Cardiac septum (tissue), 1 donor: ENCODE measurements around the gene KRT1. TPM values are rescaled to one million over a fixed set of nuclear protein-coding genes. Genes with fewer than 3 reads are reported as not detected.

Experiments
- DNase-seq: peaks from one replicate; pipeline ENCODE4 v3.0.0-alpha.2; 2020; ENCODE audit warnings: low spot score
- intact Hi-C: fragments of 100-400 bp; cut with DNase I; formaldehyde crosslinking; loops from one replicate; pipeline ENCODE4 v1.14.0; 2022
- total RNA-seq: library from RNA; stranded (reverse); fragmentation: NEBNext Ultra II Directional; extraction: Animal tissue kit (Norgen Biotek cat#: 25700); gene quantifications from one replicate; pipeline ENCODE4 v1.2.1, GENCODE V29; 2021
- donor health status: DM: no; HTN: no; CAD: no.

Gene KRT1
- total RNA-seq, 1 donor from 2014 or later: not detected

DNA sequence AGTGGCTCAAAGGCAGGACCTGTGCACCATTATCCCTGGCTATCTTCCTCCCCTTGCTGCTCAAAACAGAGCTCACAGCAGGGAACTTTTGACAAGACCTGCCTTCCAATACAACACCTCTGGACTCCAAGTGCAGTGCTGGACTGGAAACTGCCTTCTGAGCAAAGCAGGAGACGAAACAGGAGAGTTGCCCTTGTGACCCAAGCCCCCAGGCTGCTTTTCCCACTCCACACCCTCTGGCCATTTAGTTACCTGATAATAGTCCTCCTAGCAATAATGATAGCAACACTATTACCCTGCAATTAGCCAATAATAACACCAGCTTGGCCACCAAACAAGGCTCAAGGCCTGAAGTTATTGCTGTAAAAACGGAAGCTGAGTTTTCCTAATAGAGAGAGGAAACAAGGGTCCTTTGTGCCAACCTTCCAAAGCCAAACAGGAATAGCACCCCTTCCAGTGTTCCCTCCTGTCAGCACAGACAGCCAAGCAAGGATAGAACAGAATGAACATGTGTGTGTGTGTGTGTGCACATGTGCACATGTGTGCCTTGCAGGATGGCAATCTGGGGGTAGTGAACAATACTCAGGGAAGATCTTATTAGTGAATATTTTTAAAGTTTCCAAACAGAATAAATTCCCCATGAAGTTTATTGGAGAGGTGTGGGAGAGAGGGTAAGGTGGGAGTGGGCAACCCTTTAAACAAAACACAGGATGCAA, 52.7 kb downstream of the KRT1 start:
- intact Hi-C loops: no loop called here
- no peak for DNase-seq

Other genes starting within 250 kb of the KRT1 start
- not detected for gene KRT75, start 246.0 kb downstream of the KRT1 start, total RNA-seq
- gene KRT6B, start 228.3 kb downstream of the KRT1 start, total RNA-seq: not detected
- gene KRT6C, start 206.6 kb downstream of the KRT1 start, total RNA-seq: not detected
- gene KRT6A, start 187.2 kb downstream of the KRT1 start, total RNA-seq: not detected
- gene KRT5, start 160.0 kb downstream of the KRT1 start, total RNA-seq: not detected
- gene KRT71, start 127.3 kb downstream of the KRT1 start, total RNA-seq: not detected
- not detected for gene KRT74, start 106.6 kb downstream of the KRT1 start, total RNA-seq
- not detected for gene KRT72, start 78.9 kb downstream of the KRT1 start, total RNA-seq
- gene KRT73, start 61.8 kb downstream of the KRT1 start, total RNA-seq: not detected
- gene KRT2, start 28.2 kb downstream of the KRT1 start, total RNA-seq: not detected
- not detected for gene KRT77, start 23.1 kb upstream of the KRT1 start, total RNA-seq
- not detected for gene KRT76, start 96.9 kb upstream of the KRT1 start, total RNA-seq
- not detected for gene KRT3, start 115.7 kb upstream of the KRT1 start, total RNA-seq
- not detected for gene KRT4, start 133.7 kb upstream of the KRT1 start, total RNA-seq
- gene KRT79, start 153.9 kb upstream of the KRT1 start, total RNA-seq: not detected
- gene KRT78, start 168.6 kb upstream of the KRT1 start, total RNA-seq: not detected
- 82.2 TPM for gene KRT8, start 224.7 kb upstream of the KRT1 start, total RNA-seq